ENCODE results near the gene STATH.
"Not testable (repeated sequence)": the region's sequence is repeated elsewhere in the genome, so short reads cannot be mapped to it uniquely, and the experiment has no call there.

The STATH gene

GRCh38 chr4:69984030-69984443 lies 11.7 kb upstream of the STATH start:
- H3K27ac ChIP-seq, result peak overlapping the region; percentile 41
- TF ChIP-seq CTCF (conservative IDR thresholded peaks at IDR 0.05), result no peak

GRCh38 chr4:69986663-69987062 lies 9.1 kb upstream of the STATH start:
- TF ChIP-seq CTCF (conservative IDR thresholded peaks at IDR 0.05), result no peak
- no peak overlapping the region for H3K27ac ChIP-seq

GRCh38 chr4:69991016-69991415 lies 4.8 kb upstream of the STATH start:
- TF ChIP-seq CTCF (conservative IDR thresholded peaks at IDR 0.05), result no peak
- H3K27ac ChIP-seq, result no peak overlapping the region

- no peak overlapping the region for H3K27ac ChIP-seq
- TF ChIP-seq CTCF (conservative IDR thresholded peaks at IDR 0.05), result no peak
These were observed 984 bp upstream of the STATH start for GRCh38 chr4:69994782-69995181.

GRCh38 chr4:69999420-69999819 lies 3.7 kb downstream of the STATH start:
- H3K27ac ChIP-seq, result no peak overlapping the region
- no peak for TF ChIP-seq CTCF (conservative IDR thresholded peaks at IDR 0.05)

GRCh38 chr4:70000711-70001110 lies 4.9 kb downstream of the STATH start:
- no peak for TF ChIP-seq CTCF (conservative IDR thresholded peaks at IDR 0.05)
- H3K27ac ChIP-seq, result no peak overlapping the region

- no peak for TF ChIP-seq CTCF (conservative IDR thresholded peaks at IDR 0.05)
- H3K27ac ChIP-seq, result no peak overlapping the region
These were observed 6.7 kb downstream of the STATH start for GRCh38 chr4:70002507-70002906.

GRCh38 chr4:70008771-70009170 lies 13.0 kb downstream of the STATH start:
- H3K27ac ChIP-seq, result no peak overlapping the region

GRCh38 chr4:70019006-70019405 lies 23.2 kb downstream of the STATH start:
- H3K27ac ChIP-seq, result not testable (repeated sequence)

More at GRCh38 chr4:70008771-70009170, 13.0 kb downstream of the STATH start:
- no peak for TF ChIP-seq CTCF (conservative IDR thresholded peaks at IDR 0.05)
